HuH-7 (cell line): ENCODE data around the gene VSTM4.

Experiments
- DNase-seq: peaks from one replicate; pipeline ENCODE4 v3.0.0; 2011; ENCODE audit warnings: low spot score

The VSTM4 gene

GRCh38 chr10:49116509-49117375, 1.4 kb upstream of the VSTM4 start:
- DNase-seq = no peak

DNA sequence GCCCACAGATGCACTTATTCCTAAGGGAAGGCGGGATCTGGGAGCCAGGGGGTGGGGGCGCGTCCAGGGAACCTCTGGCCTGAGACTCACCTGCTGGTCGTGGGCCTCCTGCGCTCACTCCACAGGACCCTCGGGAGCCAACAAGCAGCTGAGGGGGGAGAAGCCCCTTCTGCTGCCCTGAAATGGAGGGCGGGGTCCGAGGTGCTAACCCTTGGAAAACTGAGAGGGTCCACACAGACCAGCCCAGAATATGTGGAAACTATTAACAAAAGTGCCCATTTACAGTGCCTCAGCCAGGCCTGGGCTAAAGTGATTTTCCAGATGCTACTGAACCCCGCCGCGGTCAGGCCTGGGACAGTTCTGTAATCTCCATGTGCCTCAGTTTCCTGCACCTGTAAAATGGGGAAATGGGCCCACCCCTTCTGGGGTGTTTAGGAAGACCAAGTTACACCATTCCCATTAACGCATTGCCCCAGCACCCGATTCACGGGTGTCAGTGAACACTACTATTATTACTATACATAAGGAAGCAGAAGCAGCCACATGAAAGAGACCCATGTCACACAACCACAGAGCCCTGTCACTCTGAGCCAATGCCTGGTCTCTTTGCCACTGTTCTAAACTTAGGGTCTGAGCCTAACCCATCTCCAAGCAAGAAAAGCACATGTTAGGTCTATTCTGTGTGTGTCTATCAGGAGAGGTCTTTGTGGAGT, 630 bp upstream of the VSTM4 start:
- DNase-seq = no peak

- no peak for DNase-seq
Measured at GRCh38 chr10:49114718-49115014, 656 bp downstream of the VSTM4 start.

DNA sequence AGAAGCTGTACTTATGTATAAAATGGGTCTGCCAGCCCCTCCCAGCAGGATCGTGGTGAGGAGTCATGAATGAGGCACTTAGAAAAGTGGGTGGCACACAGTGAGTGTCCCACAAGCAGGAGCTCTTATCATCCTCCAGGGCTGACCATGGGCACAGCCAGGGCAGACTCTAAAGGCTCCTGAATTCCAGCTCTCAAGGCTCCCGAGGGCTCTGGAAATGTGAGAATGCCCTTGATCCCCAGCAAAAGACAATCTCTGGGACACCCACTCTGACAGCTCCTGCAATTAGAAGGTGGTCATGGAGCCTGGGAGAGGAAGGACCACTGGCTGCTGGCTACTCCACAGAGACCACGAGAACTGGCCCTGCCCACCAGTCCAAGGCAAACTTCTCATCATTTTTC, 1.6 kb downstream of the VSTM4 start:
- DNase-seq = no peak

GRCh38 chr10:49112851-49113250, 2.5 kb downstream of the VSTM4 start:
- no peak for DNase-seq

- DNase-seq = no peak
Measured at GRCh38 chr10:49112098-49112497, 3.2 kb downstream of the VSTM4 start.

DNA sequence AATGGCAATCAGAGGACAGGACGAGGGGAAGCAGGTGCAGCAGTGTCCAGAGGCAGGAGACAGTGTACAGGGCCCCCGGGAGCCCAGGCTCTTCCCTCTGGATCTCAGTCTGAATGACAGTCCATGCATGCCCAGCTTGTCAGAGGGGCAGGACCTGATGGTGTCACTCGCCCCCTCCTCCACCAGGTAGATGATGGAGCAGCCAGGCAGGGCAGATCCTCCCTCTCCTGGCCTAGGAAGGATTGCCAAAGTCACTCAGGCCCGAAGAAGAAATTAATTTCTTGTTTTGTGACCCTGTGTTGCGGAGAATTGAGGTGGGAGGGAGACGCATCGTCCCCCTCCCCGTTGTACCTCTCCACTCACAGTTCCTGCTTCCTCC, 4.0 kb downstream of the VSTM4 start:
- DNase-seq = no peak

GRCh38 chr10:49110684-49111319, 4.5 kb downstream of the VSTM4 start:
- no peak for DNase-seq

DNA sequence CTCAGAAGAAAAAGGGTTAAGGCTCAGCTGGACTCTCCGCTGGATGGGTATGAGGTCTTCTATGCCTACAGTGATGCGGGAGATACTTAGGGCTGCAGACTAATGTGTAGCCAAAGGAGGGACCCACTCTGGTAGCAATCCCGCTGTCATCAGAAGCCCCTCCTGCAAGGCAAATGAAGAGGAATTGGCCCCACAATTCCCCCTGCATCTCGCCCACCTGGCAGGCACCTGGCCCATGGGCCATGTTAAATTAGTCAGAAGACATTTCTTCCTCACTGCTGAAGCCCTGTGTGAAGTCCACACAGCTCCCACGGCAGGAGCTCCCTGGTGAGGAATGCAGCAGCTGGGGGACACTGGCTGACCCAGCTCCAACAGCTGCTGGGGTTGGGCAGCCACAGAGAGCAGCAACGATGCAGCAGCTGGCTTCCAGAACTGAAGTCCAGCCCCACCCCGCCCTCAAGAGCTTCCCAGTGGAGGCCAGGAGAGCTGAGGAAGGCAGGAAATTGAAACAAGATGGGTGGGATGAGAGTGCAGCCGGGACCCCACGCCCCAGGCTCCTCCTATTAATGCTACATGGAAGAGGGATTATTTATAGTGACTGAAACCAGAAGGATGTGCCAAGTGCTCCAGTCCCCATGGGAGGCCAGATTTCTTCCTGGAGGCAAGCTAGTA, 5.5 kb downstream of the VSTM4 start:
- no peak for DNase-seq

GRCh38 chr10:49108656-49109055, 6.7 kb downstream of the VSTM4 start:
- DNase-seq = no peak

DNA sequence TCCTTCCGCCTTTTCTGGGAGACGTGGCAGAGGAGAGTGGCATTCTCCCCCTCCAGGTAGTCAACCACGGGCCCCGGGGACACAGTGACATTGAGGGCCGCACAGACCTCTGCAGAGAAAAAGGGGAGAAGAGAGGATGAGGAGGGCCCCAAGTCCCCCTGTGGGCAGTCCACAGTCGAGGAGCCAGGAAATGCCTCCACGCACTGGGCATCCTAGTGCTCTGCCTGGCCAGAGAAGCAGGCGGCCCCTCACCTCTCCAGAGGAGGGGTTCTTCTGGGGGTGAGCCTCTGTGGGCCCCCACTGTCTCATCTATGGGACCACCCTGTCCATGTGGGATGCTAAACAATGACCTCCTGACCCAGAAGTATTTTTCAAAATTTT, 7.4 kb downstream of the VSTM4 start:
- DNase-seq = no peak

GRCh38 chr10:49107111-49107886, 8.0 kb downstream of the VSTM4 start:
- DNase-seq = no peak

DNA sequence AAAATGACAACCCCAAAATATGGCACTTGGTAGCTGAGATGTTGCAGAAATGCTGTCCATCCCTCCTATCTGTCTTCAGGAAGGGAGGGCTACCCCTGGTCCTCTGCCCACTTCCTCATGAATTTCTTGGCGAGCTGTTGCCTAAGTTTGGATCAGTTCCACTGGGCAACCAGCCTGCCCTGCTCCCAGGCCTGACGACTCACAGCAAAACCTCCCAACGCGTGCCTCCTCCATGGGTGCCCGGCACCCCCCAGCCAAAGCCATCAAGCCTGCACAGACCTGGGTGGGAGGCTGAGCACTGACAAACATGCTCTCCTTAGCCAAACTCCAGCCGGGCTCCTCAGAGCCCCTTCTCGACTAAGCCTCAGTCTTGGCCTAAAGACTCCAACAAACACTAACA, 8.9 kb downstream of the VSTM4 start:
- no peak for DNase-seq

DNA sequence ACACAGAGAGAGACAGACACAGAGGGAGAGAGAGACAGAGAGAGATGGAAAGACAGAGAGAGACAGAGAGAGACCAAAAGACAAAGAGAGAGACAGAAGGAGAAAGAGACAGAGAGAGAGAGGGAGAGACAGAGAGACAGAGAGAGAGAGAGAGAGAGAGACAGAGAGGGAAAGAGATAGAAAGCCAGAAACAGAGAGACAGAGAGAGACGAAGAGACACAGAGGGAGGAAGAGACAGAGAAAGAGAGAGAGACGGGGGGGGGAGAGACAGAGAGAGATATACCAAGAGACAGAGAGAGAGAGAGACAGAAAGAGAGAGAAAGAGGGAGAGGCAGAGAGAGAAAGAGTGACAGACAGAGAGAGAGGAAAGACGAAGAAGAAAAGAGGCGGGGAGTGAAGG, 10.2 kb downstream of the VSTM4 start:
- DNase-seq = no peak

GRCh38 chr10:49104323-49104722, 11.0 kb downstream of the VSTM4 start:
- DNase-seq = no peak

GRCh38 chr10:49103761-49104160, 11.6 kb downstream of the VSTM4 start:
- DNase-seq = no peak

- DNase-seq = no peak
Measured at GRCh38 chr10:49099046-49099445, 16.3 kb downstream of the VSTM4 start.

DNA sequence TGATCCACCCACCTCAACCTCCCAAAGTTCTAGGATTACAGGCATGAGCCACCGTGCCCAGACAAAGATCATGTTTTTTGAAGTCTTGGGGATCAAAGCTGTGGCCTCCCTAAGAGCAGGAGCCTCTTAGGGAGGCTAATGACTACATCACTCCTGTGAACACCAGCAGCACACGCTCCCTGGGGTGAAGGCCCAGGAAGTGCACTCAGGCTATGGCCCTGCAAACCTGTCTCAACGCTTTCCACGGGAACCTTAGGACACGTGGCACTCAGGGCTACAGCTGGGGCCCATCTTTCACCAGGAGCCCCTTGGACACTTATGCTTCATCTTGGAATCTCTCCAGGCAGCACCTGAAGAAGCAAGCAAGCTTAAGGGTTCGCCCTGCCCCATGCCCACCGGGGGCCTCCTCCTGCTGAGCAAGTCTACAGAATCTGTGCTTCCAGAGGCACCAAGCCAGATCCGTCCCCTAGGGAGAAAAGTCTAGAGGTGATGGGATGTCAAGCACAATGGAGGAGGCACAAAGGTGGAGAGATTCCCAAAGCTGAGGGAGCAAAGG, 18.4 kb downstream of the VSTM4 start:
- DNase-seq = no peak

GRCh38 chr10:49094646-49095045, 20.7 kb downstream of the VSTM4 start:
- DNase-seq = no peak

- DNase-seq = no peak
Measured at GRCh38 chr10:49093922-49094321, 21.4 kb downstream of the VSTM4 start.

DNA sequence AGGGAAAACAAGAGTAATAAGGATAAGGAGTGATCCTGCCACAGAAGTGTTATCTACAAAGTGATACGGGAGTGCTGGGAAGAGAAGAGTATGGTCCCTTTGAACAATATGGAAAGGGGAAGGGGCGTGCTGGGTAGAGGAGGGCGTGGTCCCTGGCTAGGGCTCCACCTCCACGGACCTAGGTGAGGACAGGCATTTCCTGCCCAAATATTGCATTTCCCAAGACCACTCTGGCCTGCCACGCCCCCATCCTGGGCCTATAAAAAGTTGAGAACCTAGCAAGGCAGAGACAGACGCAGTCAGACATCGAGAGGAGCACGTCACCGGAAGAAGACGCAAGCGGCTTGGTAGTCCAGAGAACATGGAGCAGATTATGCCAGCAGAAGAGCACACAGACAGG, 22.8 kb downstream of the VSTM4 start:
- no peak for DNase-seq
